ENCODE data around the gene FMNL2.
A peak's percentile ranks its signal among the peaks of the same experiment; 100 is the strongest.

The FMNL2 gene

DNA sequence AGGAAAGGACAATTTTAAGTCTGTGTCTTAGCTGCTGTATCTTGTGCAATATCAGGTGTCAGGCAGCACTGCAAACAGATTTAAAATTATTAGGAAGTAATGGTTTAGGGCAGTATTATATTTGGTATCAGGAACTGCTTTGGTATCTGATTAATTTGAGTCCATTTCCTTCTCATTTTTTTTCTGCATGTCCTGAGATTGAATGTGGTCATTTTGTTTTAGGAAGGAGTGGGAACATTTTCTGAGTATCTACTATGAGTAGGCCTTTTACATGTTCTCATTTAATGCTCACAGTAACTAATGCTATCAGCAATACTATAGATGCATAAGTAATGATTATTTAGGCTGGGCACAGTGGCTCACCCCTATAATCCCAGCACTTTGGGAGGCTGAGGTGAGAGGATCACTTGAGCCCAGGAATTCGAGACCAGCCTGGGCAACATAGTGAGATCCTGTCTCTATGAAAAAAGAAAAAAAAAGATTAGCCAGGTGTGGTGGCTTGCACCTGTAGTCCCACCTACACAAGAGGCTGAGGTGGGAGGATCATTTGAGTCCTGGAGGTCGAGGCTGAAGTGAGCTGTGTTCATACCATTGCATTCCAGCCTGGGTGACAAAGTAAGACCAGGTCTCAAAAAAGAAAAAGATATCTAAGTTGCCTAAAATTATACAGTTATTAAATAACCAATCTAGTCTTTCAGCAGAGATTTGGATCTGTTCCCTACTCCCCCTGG is 4.7 kb downstream of the FMNL2 start:
- DNase-seq: no peak

DNA sequence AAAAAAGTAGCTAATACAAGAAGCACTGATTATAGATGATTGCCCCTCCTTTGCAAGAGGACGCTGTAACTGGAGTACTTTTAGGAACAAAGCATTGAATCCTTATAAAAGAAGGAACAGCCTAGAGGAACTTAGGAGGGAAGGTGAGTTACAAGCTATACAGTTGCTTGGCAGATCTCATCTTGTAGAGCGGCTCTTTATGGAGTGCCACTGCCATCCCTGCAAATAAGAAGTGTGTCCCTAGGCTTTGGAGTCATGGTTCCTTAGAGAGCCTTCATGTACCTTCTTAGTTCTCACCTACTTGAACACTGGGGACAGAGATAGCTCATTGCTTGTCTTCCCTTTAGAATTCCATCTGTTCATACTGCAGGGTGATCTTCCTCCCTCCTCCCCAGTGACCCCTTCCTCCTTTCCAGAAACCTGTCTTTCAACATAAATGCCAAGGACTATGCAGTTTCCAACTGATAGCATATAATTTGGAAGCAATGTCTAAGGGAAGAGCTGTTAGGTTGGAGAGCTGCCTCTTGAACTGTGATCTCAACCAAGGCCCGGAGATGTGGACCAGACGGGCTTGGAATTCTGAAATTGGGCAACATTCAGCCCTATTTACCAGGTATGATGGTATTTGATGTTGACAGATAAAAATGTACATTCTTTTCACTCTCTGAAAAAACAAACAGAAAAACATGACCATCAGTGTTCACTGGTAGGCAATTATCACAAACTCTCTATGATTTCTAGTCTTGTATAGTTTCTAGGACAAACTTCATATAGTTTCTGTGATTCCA is 7.5 kb downstream of the FMNL2 start:
- DNase-seq: no peak

DNA sequence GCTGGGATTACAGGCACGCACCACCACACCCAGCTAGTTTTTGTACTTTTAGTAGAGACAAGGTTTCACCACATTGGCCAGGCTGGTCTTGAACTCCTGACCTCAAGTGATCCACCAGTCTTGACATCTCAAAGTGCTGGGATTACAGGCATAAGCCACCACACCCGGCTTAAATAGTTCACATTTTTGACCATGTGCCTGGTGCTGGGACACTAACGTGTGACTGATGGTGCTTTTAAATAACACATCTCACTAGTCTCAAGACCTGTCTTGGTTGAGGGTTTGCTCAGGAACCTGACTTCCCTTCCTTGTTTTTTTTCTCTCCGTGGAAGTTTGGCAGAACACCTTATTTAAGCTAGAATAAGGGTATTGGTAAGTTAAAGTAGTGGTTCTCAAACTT is 8.5 kb downstream of the FMNL2 start:
- DNase-seq: no peak

- DNase-seq: peak; percentile 12
These were observed 9.7 kb downstream of the FMNL2 start for GRCh38 chr2:152344579-152345195.

GRCh38 chr2:152347076-152347475 is 12.1 kb downstream of the FMNL2 start:
- peak; percentile 80 for DNase-seq

DNA sequence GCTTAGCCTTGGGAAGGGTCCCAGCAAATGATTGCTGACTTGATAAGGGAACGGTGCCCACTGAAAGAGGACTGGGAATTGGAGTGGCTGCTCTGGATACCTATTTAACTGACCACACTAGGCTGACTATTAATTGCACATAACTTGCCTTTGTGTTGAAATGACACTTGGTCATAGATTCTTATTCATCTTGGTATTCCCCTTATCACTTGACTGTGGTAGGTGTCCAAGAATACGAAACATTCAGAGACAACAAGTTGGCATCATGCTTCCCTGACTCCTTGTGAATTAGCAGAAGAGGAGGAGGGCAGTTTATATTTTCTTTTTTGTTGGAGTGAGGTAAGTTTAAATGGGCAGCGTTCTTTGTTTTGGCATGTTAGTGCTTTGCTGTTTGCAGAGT is 13.4 kb downstream of the FMNL2 start:
- DNase-seq: no peak

DNA sequence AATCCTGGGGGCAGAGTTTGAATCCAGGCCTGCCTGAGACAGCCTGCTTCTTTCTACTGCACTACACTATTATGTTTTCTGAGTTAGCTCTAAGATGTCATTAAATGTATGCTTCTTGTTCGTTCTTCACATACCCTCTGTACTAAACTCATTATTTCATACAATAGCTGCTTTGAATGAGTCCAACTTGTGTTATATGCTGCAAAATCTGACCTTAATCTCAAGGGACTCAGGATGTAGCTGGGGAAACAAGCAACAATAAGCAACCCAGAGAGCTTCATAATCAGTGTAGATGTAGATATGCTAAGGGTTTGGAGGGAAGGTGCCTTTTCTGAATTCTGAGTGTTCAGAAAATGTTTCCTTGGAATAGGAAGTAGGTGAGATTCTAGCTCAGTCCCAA is 14.4 kb downstream of the FMNL2 start:
- DNase-seq: no peak

DNA sequence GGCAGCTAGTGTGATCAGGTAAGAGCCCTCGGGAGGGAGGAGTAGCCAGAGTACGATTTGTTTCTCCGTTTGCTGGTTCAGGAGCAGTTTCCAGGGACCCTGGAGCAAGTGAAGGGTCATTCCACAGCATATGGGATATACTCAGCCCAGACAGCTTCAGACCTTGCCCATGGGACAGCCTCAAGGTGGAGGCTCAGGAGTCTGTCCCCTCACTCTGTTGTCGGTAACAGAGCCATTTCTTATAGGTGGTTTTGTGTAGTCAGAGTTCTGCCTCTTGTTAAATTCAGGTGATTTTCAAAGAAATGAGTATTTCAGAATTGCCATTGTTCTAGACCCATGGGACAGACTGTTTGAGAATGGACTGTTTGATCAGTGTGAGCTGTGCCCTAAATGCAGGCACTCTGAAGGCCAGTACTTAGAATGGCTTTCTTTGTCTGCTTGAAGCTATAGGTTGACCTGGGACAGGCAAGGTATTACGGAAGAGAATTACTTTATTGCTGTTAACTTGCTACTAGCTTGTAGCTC is 15.2 kb downstream of the FMNL2 start:
- DNase-seq: no peak

DNA sequence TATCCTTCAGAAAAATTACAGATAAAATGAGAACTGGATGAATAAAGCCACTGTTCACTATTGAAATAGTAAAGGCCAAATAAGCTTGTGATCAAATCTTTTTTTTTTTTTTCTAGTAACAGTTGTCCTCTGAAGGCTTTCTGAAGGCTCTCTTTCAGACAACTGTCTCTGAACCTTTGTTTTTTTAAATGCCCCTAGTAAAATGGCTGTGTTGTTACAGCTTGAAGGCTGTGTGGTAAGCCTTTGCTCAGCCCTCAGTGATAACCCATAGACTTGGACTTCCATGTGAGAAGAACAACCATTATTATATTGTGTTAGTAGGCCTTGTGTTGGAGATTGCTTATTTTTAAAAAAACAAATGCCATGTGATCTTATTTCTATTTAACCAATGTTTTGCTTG is 17.6 kb downstream of the FMNL2 start:
- no peak for DNase-seq

- no peak for DNase-seq
These were observed 18.4 kb downstream of the FMNL2 start for GRCh38 chr2:152353364-152353763.

DNA sequence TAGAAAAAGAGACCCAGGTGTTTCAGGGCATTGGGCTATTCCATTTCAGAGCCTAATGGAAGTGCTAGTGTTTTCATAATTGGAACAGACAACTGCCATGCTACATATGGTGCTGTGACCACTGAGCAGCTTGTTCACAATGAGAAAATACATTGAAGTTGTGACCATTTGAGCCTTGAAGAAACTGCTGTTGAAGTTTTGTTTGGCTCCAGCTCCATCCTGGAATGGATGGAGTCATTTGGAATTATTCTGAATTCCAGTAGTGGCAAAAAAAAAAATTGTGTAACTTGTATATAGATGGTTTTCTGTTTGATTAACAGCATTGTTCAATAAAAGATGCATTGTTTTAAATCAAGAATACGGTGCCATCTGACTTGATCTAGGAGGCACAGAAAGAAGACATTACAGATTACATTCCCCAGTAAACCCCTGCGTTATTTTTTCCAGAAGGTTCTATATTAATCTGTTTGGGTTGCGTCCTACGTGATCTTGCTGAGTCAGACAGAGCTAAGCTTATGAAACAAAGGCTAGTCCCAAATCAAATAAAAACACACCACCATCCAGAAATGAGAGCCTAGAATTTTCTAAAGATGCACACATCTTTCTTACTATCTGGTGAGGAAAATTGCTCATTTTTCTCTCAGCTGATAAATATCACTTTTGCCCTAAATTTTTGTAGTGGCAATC is 19.2 kb downstream of the FMNL2 start:
- DNase-seq: peak; percentile 38

GRCh38 chr2:152354909-152355308 is 19.9 kb downstream of the FMNL2 start:
- peak; percentile 72 for DNase-seq

DNA sequence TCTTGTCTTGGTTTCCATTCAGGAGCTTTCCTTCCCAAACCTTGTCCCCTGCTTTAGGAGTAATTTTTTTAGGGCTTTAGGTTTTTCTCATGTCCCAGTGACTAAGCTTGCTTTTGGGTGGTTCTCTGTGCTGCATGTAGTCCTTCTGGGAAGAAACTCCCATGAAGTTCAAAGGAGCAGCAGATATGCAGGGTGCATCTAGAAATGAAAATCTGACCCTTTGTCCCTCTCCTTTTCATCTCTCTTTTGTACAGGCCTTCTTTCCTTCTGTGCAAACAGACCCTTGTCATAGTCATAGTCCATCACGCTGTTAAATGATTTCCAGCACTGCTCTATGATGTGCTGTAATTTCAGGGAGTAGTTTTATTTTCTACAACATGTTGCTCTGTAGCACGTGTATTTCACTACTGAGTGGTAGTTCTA is 20.4 kb downstream of the FMNL2 start:
- DNase-seq: no peak

GRCh38 chr2:152359573-152360363 is 24.8 kb downstream of the FMNL2 start:
- no peak for DNase-seq

GRCh38 chr2:152363936-152364335 is 29.0 kb downstream of the FMNL2 start:
- DNase-seq: no peak

DNA sequence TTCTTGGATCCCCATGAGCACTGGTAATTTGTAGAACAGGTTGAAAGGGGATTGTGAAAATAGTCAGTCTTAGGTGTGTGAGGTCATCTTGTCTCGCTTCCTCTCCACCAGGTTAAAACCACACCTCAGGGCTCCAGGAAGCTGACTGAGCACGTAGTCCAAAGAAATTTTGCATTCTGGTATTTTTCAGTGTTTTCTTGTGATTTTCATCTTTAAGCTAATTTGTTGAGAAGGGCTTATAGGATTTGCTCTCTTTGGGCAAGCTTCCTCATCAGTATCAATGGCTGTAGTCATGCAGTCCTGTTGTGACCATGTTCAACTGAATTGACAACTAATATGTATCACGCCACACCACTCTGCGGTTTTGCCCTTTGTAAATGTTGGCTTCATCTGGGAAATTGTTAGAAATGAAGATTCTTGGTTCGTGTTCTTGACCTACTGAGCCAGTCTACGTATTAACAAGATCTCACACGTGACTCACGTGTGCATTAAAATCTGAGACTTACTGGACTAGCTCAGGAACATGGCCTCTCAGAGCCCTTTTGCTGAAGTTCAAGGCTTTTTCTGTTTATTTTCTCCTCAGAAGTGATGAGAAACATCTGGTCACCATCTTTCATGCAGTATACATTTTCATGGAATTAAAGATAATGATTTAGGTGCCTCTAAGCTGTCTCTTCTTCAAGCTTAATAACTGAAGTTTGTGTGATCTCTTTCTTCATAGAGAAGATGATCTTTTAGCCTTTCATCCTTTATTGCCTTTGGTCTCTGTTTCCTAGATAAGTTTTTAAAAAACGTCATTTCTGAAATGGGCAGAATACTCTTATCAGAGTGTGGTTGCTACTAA is 32.8 kb downstream of the FMNL2 start:
- peak; percentile 25 for DNase-seq

DNA sequence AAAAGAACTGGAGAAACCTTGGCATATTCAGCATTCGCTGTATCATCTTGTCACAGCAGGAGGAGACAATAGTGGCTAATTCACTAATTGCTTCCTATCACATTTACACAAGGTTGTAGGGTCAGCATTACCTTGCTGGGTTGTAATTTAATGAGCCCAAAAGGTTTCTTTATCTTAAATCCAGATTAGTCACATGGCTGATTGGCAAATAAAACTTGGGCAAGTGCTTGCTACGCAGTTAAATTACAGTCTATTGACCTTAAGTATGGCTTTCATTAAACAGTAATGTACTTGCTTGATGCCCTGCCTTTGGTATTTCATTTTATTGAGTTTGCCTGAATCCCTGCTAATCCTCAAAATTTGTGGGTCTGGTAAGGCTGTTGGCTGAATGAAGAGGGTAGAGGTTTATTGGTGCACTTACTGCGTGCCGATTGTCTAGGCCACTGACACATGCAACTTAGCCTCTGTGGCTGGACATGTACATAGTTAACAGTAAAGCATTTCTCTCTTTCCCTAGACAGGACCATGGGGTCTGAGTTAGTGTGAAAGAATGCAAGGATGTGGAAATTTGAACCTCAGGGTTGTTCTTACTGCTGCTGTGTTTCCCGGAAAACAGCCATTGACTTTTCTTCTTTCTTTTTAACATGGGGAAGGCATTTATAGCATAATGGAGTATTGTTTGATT is 34.3 kb downstream of the FMNL2 start:
- DNase-seq: peak; percentile 90

GRCh38 chr2:152370783-152371182 is 35.8 kb downstream of the FMNL2 start:
- DNase-seq: no peak

GRCh38 chr2:152372438-152372984 is 37.5 kb downstream of the FMNL2 start:
- no peak for DNase-seq

- no peak for DNase-seq
These were observed 40.2 kb downstream of the FMNL2 start for GRCh38 chr2:152375174-152375573.

Measured in fibroblast of skin of right biceps (primary cell).